H7 (cell line): Measurements from ENCODE around the gene ATP9A. TPM values are rescaled to one million over a fixed set of nuclear protein-coding genes. Genes with fewer than 3 reads are reported as not detected.
A peak's percentile ranks its signal among the peaks of the same experiment; 100 is the strongest.

Source experiments
- DNase-seq: peaks from one replicate; pipeline ENCODE4 v3.0.0; 2012
- H3K27me3 ChIP-seq: 2 replicates; pipeline ENCODE4 v1.6.0; 2011; ENCODE audit warnings: mild to moderate bottlenecking, low read length; ENCODE audit not compliant: control insufficient read depth, insufficient read depth
- H3K36me3 ChIP-seq: replicated peaks from 2 replicates; pipeline ENCODE4 v1.5.1; 2011; ENCODE audit warnings: low read length; ENCODE audit not compliant: control insufficient read depth, insufficient read depth
- H3K4me3 ChIP-seq: 2 replicates; pipeline ENCODE4 v1.5.1; 2011; ENCODE audit warnings: low read depth, mild to moderate bottlenecking, control low read depth, low read length, moderate library complexity; ENCODE audit not compliant: insufficient read depth
- total RNA-seq: library from RNA; depleted of rRNA; stranded (reverse); fragments of >200 nt; shearing (Covaris generic); gene quantifications from 2 replicates; pipeline ENCODE4 v1.2.3, GENCODE V29; 2014

Gene ATP9A
- total RNA-seq, 1 experiment from 2014 or later = 1.6 TPM

DNA sequence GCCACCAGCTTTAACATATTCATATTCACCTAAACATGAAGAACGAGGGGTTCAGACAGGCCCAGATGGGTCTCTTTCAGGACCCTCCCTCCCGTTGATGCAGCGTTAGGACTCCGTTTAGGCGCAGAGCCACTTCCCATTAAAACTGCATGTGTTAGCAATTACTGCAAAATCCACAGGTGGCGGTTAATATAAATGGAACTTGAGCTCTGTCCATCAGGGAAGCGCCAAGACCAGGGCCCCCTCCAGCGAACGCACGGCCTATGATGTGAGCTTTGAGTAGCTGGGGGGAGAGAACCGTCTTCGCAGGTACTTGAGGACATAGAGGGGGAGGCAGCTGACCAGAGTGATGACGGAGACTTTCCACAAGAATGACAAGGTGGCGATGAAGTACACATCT, 167.2 kb downstream of the ATP9A start:
- H3K4me3 ChIP-seq = no peak overlapping the region
- no peaks in the 10 kb centered on the region; the same call in 1 of the 2 replicates for H3K36me3 ChIP-seq
- DNase-seq = no peak
- no peaks in the 10 kb centered on the region; the same call in 1 of the 2 replicates for H3K27me3 ChIP-seq

DNA sequence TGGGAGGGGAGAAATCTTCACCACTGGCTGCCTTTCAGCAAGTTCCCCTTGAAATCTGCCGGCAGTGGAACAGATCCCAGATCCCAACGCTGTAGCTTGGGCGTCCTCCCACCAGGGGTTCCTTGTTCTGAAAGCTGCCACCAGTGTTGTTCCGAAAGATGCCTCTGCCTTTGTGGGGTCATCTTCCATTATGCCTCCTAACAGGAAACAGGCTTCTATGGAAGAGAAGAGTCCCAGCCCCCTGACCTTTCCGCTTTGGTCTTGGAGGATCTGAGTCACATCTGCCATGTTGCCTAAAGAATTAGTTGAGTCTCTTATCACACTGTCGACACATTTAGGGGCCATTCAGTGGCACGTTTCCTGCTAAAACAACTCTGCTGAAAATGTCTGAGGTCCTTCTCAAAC, 168.2 kb downstream of the ATP9A start:
- Histone ChIP-seq H3K27me3 (no peaks in the 10 kb centered on the region; the same call in 1 of the 2 replicates), H3K36me3 (no peaks in the 10 kb centered on the region; the same call in 1 of the 2 replicates), H3K4me3 (no peak overlapping the region)
- no peak for DNase-seq

DNA sequence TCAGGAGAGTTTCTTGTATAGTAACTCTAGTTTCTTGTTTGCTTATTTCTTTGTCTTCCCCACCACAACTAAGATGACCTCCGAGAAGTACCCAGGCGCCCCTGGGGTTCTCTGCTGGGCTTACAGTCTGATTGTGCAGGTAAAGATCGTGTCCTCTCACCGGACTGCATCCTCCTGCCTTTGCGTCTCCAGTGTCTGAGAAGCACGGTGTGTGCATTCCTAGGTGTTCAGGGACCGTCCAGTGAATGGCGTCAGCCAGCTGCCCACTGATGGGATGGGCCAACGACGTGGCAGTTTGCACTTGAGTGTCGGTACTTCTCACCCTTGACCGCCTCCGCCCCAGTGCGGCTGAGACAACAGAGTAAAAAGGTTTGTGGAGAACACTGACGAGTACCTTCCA, 169.6 kb downstream of the ATP9A start:
- Histone ChIP-seq H3K4me3 (no peak overlapping the region), H3K27me3 (no peaks in the 10 kb centered on the region; the same call in 1 of the 2 replicates), H3K36me3 (no peaks in the 10 kb centered on the region)
- DNase-seq = no peak

DNA sequence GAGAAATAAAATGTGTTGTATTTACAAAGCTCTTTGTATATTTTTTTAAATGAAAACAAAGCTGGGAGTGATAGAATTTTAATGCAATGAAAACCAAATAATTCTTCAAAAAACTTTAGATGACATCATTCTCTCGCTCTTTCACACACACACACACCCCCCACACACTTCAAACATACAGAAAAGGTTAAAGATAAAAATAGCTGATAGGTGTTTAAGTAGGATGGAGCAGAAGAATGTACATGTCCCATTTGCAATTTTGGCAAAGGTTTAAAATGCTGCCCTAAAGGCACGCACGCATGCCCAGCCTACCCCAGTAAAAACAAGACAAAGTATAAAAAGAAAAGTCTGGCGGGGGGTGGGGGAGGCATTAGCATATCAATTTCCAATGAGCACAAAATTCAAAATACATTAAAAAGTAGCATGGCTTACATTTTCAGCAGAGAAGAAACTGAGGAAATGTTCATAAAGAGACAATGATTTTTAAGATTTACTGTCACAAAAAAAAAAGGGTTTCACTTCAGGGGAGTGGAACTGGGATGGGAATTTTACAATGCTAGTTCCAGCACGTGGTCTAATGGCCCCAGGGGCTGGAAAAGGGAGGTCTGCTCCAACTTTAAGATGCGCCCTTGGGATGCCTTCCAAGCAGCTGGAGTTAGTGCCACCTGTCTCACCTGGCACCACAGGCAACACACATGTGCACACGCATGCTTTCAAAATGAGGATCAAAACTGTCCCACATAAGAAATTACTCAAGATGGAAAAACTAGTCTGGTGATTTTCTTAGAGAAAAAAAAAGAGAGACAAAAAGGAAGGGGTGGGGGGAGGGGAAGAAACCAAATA, 170.6 kb downstream of the ATP9A start:
- DNase-seq = no peak
- H3K36me3 ChIP-seq = no peaks in the 10 kb centered on the region
- H3K4me3 ChIP-seq = no peak overlapping the region
- no peaks in the 10 kb centered on the region; the same call in 1 of the 2 replicates for H3K27me3 ChIP-seq

DNA sequence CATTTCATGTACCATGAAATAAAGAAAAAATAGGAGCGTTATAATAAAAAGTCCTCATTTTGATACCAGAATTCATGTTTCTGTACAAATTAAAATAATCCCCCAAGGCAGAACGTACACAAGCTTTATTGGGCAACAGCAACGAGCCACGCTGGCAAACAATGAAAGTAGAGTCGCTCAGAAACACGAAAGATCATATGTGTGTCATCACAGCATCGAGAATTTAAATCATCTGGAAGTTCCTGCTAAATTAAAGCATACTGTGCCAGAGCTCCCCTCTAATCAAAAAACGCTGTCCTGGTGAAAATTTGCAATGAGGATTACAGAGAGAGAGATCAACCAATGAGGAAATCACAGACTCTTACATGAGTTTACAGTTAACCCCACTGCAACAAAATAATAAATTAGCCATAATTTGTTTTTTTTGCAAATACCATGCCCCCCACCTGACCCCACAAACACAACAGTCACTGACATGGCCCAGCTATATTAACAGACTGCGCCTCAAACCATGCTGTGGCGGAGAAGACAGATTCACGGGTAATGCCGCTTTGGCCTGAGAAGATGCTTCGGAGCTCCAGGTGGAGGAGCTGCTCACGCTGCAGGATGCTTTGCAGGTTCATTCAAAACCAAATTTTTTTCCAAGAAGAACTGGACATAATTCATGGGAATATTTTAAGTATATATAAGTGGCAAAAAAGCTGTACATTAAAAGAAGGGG, 171.4 kb downstream of the ATP9A start:
- Histone ChIP-seq H3K4me3 (no peak overlapping the region), H3K36me3 (no peaks in the 10 kb centered on the region), H3K27me3 (no peaks in the 10 kb centered on the region; the same call in 1 of the 2 replicates)
- no peak for DNase-seq

DNA sequence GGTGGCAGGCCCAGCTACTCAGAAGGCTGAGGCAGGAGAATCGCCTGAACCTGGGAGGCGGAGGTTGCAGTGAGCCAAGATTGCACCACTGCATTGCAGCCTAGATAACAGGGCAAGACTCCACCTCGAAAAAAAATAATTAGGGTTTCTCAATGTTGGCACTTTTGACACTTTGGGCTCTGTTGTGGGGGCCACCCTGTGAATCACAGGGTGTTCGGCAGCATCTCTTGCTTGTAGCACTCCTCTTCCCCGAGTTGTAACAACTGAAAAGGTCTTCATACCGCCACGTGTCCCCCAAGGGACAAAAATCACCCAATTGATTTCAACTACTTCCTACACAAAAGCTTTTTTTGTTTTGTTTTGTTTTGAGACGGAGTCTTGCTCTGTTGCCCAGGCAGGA, 172.4 kb downstream of the ATP9A start:
- DNase-seq = no peak
- H3K36me3 ChIP-seq = no peaks in the 10 kb centered on the region
- no peak overlapping the region for H3K4me3 ChIP-seq
- no peaks in the 10 kb centered on the region for H3K27me3 ChIP-seq

DNA sequence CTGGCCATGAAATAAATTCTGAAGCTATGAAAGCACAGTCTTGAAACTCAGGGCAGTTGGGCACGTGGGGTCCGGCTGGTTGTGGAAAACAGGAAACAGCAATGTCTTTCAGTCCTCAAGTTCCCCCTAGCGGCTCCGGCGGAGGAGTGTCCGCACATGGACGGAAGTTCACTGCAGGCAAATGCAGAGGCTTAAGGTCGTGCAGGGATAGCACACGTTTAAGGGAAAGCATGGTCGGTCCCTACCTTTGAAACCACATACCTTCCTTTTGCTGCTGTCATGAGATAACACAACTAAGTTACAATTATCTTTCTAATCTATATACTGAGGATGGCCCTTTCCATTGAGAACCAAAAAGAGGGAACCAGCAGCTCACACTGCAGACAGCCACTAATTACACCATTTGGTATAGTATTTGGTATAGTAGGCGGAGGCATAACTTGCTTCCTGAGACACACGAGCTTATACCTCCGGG, 173.1 kb downstream of the ATP9A start:
- no peaks in the 10 kb centered on the region for H3K27me3 ChIP-seq
- no peak overlapping the region for H3K4me3 ChIP-seq
- peak; percentile 83 for DNase-seq
- H3K36me3 ChIP-seq = no peaks in the 10 kb centered on the region

DNA sequence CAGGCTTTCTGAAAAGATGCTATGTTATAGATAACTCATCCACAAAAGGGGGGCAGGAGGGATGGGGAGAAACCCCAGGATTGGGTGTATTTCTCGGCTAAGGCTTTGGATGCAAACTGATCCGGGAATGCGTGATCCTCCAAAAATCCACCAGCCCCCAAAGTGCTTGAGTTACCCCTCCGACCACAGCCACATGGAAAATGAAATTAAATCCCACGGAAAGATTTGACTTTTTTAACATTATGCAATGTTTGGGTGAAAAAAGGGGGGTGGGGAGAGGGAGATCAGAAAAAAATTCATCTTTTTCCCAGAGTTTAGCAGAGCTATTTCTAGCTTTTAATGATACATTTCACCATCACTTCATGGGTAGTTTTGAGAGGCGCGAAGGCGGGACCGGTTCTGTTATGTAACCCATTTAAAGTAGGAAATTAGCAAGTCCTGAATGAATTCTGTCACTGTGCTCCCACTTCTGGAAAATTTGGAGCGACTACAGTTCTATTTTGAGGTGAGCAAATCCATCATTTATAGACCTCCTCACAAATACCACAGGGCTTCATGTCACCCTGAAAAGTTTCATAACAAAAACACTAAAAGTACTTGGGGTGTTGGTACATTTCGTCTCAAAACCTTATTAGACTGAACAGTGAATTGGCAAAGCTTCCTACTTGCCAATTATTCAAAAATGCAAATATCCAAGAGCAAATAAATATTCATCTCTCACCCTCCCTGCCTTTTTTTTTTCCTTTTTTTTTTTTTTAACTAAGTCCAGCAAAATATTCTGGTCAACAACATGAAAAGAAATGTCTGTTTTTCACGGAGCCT, 173.7 kb downstream of the ATP9A start:
- Histone ChIP-seq H3K4me3 (no peak overlapping the region), H3K36me3 (no peaks in the 10 kb centered on the region), H3K27me3 (no peaks in the 10 kb centered on the region)
- DNase-seq = no peak

DNA sequence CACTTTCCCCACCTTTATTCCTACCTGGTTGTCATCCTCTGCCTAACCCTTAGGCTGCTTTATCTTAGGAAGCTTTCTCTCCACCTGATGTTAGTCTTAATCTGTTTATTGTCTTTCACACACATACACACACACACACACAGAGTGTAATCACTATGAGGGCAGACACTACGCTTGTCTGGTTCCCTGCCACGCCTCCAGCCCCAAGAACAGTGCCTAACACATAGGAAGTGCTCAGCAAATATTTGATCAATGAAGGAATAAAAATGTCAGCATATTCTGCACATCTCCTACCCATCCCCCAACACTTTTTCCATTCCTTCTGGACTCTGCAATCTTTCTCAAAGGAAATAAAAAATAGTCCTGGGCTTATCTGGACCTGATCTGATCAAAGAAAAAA, 174.6 kb downstream of the ATP9A start:
- H3K27me3 ChIP-seq = no peaks in the 10 kb centered on the region
- DNase-seq = no peak
- H3K4me3 ChIP-seq = no peak overlapping the region
- no peaks in the 10 kb centered on the region for H3K36me3 ChIP-seq

DNA sequence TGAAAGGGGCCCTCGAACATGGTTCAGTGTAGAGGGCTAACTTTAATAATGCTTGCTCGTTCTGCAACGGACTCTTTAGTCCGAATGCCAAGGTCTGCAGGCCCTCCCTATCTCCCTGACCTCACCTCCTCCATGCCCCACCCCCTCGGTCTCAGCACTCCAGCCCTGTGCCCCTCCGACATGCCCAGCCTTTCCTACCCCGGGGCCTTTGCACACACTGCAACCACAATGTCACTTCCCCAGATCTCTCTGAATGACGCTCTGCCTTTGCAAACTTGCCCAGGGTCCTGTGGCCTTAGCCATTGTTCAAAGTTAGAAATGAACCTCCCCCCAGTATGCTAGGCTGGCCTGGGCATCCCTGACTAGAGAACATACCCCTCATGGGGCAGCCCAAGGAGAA, 175.6 kb downstream of the ATP9A start:
- no peak for DNase-seq
- no peaks in the 10 kb centered on the region for H3K36me3 ChIP-seq

DNA sequence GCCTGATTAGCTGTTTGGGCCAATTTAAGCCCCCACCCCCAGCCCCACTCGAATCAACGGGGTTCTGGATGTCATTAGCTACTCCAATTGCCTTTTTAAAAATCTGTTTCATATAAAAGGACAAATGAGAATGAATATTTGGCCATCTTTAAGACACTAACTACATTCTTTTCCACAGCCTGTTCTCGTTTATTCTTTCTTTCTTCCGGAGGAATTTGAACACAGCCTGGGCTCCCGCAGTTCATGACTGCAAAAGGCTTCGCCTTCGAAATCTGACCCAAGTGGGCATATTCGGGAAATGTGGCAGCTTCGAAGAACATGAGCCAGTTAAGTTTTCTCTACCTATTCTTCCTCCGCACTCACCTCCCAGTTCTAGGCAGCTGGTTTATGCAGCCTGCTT, 176.3 kb downstream of the ATP9A start:
- H3K27me3 ChIP-seq = no peaks in the 10 kb centered on the region
- no peaks in the 10 kb centered on the region for H3K36me3 ChIP-seq
- no peak for DNase-seq
- no peak overlapping the region for H3K4me3 ChIP-seq

More for the DNA sequence above, 175.6 kb downstream of the ATP9A start:
- Histone ChIP-seq H3K4me3 (no peak overlapping the region), H3K27me3 (no peaks in the 10 kb centered on the region)

DNA sequence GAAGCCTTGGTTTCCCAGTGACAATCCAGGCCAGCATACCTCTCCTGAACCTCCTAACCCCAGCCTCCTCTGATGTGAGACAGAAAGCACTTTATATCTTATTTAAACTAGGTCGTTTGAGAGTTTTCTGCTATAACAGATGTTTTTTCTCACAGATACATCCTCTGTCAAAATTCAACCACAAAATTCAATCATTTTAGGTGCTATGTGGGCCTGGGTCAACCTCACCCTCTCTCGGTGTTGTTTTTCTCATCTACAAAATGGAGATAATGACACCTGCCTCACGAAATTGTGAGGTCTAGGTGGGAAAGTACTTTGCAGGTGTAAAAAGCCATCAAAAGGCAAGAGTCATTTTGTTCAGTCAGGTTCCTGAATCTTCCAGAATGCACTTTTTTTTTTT, 179.4 kb downstream of the ATP9A start:
- DNase-seq = no peak
- H3K36me3 ChIP-seq = no peaks in the 10 kb centered on the region
- no peaks in the 10 kb centered on the region for H3K27me3 ChIP-seq
- no peak overlapping the region for H3K4me3 ChIP-seq

DNA sequence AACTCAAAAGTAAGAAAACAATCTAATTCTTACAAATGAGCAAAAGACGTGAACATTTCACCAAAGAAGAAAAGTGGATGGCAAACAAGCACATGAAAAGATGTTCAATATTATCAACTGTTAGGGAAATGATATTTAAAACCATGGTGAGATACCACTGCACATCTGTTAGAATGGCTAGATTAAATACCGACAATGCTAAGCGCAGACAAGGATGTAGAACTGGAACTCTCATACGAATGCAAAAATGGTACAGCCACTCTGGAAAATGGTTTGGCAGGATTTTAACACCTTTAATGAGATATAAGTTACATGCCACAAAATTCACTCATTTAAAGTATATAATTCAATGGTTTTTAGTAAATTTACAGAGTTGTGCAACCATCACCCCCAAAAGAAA, 181.0 kb downstream of the ATP9A start:
- Histone ChIP-seq H3K27me3 (no peaks in the 10 kb centered on the region), H3K36me3 (no peaks in the 10 kb centered on the region), H3K4me3 (no peak overlapping the region)
- no peak for DNase-seq

DNA sequence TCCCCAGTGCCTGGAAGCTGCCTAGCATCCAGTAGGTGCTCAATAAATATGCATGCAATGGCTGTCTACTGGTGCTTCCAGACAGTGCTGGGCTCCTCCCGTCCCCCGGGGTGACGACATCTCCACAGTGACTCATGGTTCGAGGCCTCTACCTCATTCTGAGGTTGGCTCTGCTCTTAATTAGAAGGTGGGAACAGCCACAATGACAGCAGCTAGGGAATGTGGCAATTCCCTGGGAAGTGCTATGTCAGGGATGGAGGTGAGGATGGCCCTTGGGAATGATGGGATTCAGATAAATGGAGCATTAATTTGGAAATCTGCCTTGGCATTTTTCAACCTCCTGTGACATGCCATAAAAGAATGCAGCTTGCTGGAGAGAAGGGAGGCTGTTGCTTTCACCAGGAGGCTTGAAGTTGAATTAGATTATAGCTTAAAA, 182.2 kb downstream of the ATP9A start:
- Histone ChIP-seq H3K36me3 (no peaks in the 10 kb centered on the region), H3K27me3 (no peaks in the 10 kb centered on the region), H3K4me3 (no peak overlapping the region)
- DNase-seq = no peak
